NCI-H2029 treated with DMSO at 0.1 percent for 48 hours (cell line): ENCODE results near the gene DLG1.
A peak's percentile ranks its signal among the peaks of the same experiment; 100 is the strongest.

ENCODE experiments used
- DNase-seq: peaks from one replicate; lab custom pipeline; 2025; lab: John Stamatoyannopoulos, UW

DLG1 gene

DNA sequence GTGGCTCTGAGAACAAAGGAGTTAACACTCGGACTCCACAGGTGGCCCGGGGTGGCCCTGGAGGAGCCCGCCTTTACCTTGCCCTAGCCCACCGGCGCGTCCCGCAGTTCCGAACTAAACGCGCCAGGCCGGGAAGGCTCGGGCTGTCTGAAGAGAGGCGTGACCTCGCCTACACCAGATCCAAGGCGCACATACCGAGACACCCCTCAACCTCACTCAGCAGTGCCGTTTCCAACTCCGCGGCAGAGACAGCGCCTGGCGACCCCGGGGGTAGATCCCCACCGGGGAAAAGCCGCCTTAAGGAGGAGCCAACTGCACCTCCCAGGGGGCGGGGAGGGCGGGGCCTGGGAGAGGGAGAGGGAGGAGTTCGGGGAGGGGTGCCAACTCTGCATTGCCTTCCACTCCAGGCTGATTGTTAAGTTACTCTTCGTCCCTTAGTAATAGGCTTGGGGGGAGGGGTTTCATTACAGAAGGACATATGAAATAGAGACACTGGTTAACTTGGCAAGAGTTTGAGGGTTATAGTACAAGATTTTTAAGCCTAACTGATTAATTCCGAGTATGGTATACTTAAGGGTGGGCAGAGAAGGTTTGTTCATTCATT lies at the start of gene DLG1:
TSS of gene DLG1 (minus strand) at position 272 of the 604 bp plus-strand sequence. CDS start 1,408 bp downstream, outside the sequence.
- peak; percentile 66 for DNase-seq

DNA sequence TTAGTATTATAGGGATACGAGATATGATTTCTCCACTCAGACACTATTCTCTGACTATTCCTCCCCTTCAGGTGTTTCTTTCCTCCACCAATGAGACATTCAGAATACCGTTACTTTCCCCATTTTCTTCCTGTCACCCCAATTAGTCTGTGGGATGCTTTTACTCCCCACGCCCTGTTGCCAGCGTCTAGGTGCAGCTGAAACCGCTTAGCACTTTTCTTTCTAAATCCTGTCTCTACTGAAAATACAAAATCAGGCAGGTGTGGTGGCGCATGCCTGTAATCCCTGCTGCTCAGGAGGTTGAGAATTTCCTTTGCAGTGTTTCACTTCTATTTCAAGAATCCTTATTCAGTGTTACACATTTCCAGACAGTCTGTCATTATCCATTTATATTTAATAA lies 49.6 kb upstream of the DLG1 start:
- DNase-seq: no peak

DNA sequence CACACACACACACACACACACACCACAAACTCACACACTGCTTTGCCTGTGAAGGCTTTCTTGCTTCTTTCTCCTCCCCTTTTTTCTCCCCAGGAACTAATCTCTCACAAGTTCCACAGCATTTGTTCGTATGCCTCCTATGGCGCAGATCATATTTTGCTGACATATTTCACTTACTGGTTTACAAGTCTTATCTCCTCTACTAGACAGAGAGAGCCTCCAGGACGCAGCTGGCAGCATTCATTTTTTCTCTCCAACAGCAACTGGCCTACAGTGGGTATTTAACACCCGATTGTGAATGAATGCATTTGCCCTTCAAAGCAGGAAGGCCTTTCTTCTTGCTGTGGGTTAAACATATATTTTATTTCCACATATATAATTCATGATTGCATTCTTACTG lies 47.0 kb upstream of the DLG1 start:
- DNase-seq: no peak

DNA sequence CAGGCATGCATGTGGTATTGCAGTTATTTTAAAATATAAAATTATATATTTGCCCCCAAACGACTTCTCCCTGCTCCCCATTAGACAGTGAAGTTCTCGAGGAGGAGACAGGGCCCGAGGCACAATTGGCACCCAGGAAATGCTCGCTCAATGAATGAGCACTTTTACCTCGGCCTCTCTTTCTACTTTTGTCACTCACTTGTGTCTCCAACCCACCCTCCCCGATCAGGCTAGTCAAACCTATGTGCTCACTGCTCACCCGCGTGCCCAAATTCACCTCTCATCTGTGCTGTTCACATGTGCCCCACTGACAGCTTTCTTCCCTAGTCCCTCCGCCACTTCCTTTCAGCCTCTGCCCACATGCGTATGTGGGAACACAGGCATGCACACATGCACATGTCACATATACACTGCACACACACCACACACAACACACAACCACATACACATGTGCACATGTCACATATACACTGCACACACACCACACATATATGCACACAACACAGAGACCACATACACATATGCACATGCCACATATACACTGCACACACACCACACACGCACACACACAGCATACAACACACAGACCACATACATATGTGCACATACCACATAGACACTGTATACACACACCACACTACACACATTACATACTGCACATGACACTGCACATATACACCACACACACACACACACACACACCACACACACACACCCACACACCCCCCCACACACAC lies 46.3 kb upstream of the DLG1 start:
- no peak for DNase-seq

DNA sequence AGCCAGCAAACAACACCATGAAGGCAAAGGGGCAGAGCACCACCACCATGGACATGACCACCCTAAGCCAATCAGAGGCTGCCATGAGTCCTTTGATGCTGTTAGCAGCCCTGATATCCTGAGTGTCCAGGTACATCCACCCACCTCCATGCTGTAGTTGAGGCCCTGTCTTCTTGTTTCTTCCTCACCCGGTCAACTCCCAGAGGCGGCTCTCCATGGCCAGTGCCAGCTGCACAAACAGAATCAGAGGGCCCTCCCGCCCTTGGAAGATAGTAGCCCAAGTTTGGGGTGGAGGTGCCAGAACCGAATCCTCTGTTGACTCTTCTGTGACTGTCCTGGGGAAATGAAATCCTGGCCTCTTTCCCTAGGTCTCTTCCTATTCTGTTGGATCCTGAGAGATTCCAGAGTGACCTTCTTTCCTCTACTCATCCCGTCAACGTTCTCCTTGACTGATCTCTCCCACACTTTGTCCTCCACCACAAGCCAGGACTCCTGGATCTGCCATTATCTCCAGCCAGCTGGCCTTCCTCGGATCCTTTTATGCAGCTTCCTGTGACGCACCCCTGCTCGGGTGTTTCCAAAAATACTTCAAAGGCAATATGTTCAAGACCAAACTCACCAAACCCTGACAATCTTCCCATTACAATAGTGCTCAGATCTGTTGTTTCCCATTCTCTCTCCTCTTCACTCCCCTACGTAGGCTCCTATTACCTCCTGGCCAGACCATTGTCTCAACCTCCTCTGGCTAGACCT lies 45.4 kb upstream of the DLG1 start:
- DNase-seq: no peak

DNA sequence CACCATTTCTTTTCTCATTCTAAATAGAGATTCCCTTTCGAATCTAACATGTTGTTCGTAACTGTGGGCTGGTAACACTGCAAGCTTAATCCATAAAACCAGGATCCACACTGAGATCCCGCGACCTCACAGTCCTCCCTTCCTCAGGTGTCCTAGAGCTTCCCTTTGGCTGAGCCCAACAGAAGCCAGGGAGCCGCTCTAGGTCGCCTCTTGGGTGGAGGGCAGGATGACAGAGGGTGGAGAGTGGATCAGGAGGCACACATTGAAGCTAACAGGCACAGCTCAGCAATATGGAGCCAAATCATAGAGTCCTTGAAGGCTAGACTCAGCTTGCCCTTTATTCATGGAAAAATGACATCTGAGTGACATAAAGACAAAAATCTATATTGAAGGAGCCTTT lies 44.7 kb upstream of the DLG1 start:
- no peak for DNase-seq

DNA sequence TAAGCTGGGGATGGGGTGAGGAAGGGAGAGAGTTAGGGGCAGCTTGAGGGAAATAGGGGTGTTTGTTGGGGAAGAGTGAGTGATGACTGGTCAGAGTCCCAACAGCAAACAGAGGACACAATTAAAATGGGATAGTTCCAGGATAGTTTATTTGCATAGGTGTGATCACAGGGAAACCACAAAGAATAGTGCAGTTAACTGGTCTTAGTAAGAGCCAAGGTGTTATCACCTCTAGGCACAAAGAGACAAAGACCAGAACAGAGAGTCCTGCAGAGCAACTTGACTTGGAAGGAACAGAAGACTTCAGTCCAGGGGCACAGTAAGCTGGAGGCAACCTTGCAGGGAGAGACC lies 42.1 kb upstream of the DLG1 start:
- DNase-seq: no peak

DNA sequence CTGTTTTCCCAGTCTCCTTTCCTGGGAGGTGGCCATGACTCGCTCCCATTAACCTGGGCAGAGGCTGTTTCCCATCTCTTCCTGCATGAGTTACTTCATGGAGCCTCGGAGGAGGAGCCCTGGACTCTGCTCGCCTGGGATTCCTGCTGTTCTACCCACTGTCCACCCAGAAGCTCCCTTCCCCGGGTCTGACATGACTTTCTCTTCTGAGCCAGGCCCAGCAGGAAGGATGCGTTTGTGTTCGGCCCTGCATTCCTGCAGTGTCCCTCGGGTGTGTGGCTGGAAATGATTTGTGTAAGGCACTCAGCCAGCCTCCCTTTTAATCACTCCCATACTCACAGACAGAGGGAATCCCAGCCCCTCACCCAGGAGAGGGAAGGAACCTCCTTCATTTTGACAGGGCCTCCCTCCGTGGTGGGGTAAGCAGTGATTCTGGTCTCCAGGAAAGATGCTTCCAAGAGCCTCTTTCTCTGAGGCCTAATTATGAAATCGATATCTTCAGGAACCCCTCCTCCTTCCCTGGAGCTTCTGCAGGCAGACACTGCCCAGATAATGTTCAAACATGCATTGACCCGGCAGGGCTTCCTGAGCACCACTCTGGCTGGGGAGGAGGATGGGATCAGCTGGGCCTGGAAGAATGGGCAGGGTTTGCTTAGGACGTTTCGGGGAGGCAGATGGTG lies 41.6 kb upstream of the DLG1 start:
- no peak for DNase-seq

DNA sequence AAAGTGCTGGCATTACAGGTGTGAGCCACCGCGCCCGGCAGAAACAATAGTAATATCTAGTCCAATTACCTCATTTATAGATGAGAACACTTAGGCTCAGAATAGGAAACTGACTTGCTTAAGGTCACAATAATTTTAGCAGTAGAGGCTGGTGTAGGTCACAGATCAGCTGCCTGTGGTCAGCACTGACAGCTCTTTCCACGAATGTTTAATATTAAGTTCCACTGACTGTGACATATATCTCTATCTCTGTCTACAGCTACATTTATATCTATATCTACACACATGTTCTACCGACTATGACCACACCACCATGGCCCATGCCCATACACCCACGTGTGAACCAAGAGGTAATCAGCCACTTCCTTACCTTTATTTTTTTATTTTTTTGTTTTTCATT lies 40.2 kb upstream of the DLG1 start:
- no peak for DNase-seq

DNA sequence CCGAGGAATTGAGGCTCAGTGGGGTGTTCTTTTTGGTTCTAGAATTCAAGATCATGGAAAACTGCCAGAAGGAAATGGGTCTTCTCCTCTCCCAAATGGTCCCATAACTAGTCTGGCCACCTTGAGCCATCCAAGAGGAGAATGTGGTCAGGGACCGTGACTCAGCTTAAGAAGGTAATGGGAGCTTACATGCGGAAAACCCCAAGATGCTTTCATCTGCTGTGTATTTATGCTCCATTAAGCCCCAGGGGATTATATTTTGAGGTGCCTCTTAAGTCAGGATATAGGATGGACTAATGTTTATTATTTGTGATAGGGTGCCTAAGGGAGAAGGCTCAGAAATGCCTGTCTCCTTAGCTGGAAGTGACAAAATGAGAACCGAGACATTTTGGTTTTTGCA lies 39.2 kb upstream of the DLG1 start:
- DNase-seq: no peak

DNA sequence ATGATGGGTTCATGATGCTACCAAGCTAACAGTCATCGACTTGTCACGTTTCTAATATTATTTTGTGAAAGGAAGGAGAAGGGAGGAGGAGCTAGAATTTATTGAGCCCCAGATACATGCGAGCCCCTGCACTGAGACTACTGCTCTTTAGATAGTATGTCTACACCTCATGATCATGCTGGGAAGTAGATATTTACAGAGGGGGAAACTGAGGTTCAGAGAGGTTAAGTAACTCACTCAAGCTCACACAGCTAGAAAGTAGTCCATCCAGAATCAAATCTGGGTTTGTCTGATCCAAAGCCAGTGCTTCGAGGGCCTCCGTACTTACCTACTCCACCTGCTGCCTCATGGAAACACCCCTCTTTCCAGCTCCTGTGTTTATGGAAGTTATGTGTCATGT lies 38.8 kb upstream of the DLG1 start:
- no peak for DNase-seq

DNA sequence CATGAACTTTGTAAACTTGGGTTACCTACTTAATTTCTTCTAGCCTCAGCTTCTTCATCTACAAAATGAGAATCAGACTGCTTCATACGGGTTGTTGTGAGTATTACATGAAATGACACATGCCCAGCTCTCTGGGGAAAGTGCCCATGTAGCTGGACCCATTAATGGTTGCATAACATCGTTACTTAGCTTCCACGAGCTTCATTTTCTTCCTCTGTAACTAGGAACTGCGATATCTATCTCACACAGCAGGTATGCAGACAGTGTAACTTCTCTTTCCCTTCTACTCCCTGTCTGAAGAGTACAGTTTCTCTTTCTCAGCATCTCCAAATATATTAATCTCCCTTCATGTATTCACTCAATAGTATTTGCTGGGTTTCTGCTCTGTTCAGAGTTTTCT lies 37.9 kb upstream of the DLG1 start:
- no peak for DNase-seq

DNA sequence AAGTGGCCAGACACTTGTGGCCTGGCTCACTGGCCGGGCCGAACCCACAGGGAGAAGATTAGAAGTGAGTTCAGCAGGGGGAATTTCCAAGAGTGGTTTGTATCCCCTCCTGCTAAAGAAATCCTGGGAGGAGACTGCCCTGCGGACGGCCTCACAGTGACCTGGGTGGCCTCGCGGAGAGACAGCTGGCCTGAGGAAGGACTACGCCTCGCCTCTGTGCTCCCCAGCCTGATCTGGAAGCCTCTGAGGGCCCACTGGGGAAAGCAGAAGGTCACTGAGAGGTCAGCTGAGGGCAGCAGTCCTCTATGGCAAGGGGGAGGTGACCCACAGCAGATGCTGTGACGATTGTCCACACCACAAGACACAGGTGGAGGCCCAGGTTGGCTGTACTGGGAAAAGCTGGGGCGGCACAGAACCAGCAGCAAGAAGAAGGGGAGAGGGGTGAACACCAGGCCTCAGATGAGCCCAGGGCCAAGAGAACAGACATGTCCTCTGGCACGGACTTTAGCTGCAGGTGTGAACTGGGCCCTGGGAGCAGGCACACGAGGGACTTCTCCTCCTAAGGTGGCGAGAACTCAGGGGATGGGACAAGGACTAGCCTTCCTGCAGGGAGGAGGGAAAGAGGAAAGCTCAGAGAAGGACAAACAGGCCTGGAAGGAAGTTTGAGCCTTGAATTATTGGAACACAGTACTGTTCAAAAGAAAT lies 37.2 kb upstream of the DLG1 start:
- DNase-seq: no peak

DNA sequence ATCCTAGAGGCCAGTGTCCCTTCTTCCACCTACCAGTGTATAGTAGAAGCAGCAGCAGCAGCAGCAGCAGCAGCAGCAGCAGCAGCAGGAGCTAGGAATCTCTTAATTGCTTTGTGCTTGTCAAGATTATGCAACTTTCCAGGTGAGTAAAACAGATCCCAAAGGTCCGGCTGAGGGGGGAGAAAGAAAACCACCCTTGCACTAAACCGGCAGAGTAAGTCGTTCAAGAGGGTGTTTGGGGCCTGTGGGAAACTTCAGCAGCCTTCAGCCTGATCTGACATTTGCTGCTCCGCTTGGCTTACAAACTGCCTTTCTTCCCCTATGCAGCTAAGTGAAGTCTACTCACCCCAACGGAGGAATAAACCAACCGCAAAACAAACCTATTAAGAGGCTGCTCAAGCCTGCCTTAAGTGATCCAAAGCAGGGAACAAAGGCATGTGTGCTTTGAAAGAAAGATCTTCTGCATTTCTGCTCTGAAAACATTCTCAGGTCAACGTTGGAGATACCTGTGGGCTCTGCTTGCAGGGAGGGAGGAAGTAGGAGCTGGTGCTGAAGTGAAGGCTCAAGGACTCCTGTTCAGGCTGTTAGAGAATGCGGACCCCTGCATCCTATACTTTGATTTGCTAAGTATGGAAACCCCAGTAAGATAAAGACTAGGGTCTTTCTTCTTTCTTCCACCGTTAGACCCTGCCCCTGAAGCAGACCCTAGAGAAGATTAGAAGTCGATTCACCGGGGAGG lies 35.7 kb upstream of the DLG1 start:
- no peak for DNase-seq

DNA sequence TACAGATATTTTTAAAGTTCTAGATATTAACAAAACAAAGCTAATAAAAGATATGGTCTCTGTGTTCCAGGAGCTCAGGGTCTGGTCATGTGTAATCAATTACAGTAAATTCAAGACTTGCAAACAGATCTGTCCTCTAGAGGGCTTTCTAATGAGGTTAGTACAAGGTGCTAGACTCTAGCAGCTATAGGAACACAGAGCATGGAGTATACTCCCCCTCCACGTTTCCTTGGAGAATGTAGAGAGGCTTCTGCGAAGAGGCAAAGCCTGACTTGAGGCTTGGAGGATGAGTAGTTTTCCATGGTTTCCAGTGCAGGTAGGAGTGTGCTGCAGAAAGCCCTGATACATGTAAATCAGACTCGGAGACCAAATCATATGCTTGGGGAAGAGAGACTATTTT lies 32.7 kb upstream of the DLG1 start:
- DNase-seq: no peak

DNA sequence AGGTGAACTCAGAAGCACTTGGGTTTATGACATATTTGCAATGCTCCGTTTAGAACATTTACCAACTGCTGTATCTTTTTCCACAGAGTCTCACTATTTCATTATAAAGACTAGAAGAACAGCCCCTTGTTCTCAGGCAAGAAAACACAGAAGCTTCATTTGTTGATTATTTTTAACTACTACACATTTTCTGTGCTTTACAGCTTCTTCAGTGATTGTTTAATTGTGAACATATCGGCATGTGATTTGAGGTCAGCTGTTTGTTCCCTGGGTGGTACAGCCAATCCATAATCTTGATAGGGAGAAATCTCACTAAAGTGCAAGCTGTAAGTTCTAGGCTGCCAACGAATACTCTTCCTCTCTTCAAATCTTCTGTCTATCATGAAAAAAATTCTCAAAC lies 31.0 kb upstream of the DLG1 start:
- DNase-seq: no peak

DNA sequence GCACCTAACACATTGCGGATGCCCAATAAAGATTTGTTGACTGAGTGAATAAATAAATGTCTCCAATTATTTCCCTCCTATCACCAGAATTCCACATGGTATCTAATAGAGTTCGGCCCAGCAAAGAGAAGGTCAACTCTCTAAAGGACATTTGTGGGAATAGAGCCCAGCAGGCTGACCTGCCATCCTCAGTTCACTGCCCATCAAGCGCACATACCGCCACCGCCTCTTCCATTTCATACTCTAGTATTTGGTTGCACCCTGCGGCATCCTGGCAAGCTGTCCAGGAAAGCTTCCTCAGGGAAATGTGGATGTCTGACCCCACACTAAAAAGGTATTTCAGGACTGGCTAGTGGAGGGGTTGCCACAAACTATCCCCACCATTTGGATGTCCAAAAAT lies 29.8 kb upstream of the DLG1 start:
- DNase-seq: no peak

DNA sequence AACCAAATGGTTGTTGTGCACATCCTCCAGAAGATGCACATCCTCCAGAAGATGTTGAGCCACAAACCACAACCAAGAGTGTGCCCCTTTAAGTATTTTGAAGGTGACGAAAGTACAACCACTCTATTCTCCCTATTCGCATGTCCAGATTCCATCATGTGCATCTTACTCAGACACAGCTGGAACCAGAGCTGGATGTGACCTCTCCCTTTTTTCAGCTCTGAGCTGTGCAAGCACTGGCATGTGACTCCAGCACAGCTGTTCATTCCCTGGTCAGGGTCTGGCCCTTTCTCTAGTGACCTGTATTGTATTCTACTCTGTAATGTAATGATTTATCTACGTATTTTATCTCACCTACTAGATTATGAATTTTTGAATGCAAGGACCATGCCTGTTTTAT lies 29.3 kb upstream of the DLG1 start:
- DNase-seq: no peak

DNA sequence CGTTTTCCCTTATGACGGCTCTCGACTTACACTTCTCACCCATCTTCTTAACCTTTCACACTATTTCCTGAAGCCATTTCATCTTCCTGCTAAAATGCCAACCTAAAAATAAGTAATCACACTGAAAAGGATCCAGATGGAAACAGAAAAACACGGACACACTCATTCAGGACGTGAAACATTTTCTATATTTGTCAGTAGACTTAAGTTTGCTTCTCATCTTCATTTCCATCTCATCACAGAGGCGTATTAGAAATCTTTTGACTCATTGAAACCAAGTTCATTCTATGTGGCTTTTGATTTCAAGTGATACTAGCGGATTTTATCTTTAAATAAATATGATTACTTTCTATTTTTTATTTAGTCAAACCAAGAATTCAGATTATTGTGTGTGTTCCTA lies 27.4 kb upstream of the DLG1 start:
- no peak for DNase-seq

DNA sequence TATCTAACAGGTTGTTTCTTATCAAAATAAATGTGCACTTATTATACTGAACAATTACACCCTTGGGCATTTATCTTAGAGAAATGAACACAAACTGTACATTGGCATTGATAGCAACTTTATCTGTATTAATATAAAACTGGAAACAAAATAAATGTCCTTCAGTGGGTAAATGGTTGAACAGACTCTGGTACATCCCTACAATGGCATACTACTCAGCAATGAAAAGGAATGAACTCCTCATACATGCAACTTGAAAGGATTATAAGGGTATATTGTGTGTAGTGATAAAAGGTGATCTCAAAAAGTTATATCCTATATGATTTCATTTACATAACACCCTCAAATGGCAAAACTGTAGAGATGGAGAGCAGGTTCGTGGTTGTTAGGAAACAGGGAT lies 23.7 kb upstream of the DLG1 start:
- DNase-seq: no peak

DNA sequence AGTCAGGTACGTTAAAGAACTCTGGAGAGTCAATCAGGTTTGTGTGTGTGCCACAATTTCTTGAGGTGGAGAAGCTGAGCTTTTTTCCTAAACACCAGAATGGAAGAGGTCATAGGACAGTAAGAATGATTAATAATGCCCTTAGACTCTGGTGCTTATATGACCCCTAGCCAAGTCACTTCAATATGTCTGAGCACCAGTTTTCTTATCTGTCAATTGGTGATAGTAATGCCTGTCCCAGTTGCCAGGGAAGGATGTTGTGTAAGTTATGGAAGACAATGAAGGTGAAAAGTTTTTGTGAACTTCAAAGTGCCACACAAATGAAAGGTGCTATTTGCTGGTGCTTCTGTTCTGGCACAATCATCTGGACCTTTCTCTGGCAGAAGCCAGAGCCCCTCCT lies 22.2 kb upstream of the DLG1 start:
- DNase-seq: no peak
